KOPT-K1 (cell line): ENCODE results near the gene MINAR1.

Experiments
- H3K27ac ChIP-seq: fragments of 200-600 bp; sonication (generic); 2 replicates; pipeline ENCODE4 v1.5.1; 2016; ENCODE audit warnings: antibody characterized with exemption, mild to moderate bottlenecking, low read depth, low read length; ENCODE audit not compliant: poor library complexity, severe bottlenecking
- H3K36me3 ChIP-seq: fragments of 200-600 bp; sonication (generic); 2 replicates; pipeline ENCODE4 v1.5.1; 2017; ENCODE audit warnings: antibody characterized with exemption, mild to moderate bottlenecking, low read length, moderate library complexity; ENCODE audit not compliant: insufficient read depth
- H3K9me3 ChIP-seq: fragments of 200-600 bp; sonication (generic); 2 replicates; pipeline ENCODE4 v1.5.1; 2017; ENCODE audit warnings: antibody characterized with exemption, low read length, mild to moderate bottlenecking; ENCODE audit not compliant: insufficient read depth, poor library complexity, severe bottlenecking

The MINAR1 gene

GRCh38 chr15:79472446-79472845 lies 40.3 kb downstream of the MINAR1 start:
- Histone ChIP-seq H3K27ac (no peak overlapping the region), H3K9me3 (no peaks in the 10 kb centered on the region), H3K36me3 (no peaks in the 10 kb centered on the region)

GRCh38 chr15:79474252-79474651 lies 42.1 kb downstream of the MINAR1 start:
- H3K9me3 ChIP-seq, result no peaks in the 10 kb centered on the region
- no peak overlapping the region for H3K27ac ChIP-seq
- H3K36me3 ChIP-seq, result no peaks in the 10 kb centered on the region

GRCh38 chr15:79475306-79475705 lies 43.2 kb downstream of the MINAR1 start:
- H3K27ac ChIP-seq, result no peak overlapping the region
- H3K36me3 ChIP-seq, result no peaks in the 10 kb centered on the region
- no peaks in the 10 kb centered on the region for H3K9me3 ChIP-seq

GRCh38 chr15:79478108-79478507 lies 46.0 kb downstream of the MINAR1 start:
- Histone ChIP-seq H3K9me3 (no peaks in the 10 kb centered on the region), H3K36me3 (no peaks in the 10 kb centered on the region), H3K27ac (no peak overlapping the region)

- H3K36me3 ChIP-seq, result no peaks in the 10 kb centered on the region
- H3K27ac ChIP-seq, result no peak overlapping the region
- H3K9me3 ChIP-seq, result no peaks in the 10 kb centered on the region
Observed at GRCh38 chr15:79479616-79480015, 47.5 kb downstream of the MINAR1 start.

GRCh38 chr15:79481793-79482192 lies 49.7 kb downstream of the MINAR1 start:
- Histone ChIP-seq H3K27ac (no peak overlapping the region), H3K9me3 (no peaks in the 10 kb centered on the region), H3K36me3 (no peaks in the 10 kb centered on the region)
